PC-3 (cell line): Measurements from ENCODE around the gene LSM3.

Experiments used
- EZH2 ChIP-seq: fragments of 300-600 bp; sonication (generic); IDR thresholded peaks from one replicate; pipeline ENCODE4 v1.6.1; 2017; ENCODE audit warnings: antibody characterized with exemption, mild to moderate bottlenecking, low read length; ENCODE audit not compliant: unreplicated experiment
- EZH2phosphoT487 ChIP-seq: fragments of 300-600 bp; sonication (generic); IDR thresholded peaks from 2 replicates; pipeline ENCODE4 v1.6.1; 2018; ENCODE audit warnings: mild to moderate bottlenecking, antibody characterized with exemption, low read length, borderline replicate concordance
- TF ChIP-seq, protein P1 (sequence below): fragments of 300-600 bp; sonication (generic); conservative IDR thresholded peaks from 2 replicates; pipeline ENCODE4 v1.5.1; 2017; ENCODE audit warnings: antibody characterized with exemption, low read depth, mild to moderate bottlenecking, low read length

DNA sequence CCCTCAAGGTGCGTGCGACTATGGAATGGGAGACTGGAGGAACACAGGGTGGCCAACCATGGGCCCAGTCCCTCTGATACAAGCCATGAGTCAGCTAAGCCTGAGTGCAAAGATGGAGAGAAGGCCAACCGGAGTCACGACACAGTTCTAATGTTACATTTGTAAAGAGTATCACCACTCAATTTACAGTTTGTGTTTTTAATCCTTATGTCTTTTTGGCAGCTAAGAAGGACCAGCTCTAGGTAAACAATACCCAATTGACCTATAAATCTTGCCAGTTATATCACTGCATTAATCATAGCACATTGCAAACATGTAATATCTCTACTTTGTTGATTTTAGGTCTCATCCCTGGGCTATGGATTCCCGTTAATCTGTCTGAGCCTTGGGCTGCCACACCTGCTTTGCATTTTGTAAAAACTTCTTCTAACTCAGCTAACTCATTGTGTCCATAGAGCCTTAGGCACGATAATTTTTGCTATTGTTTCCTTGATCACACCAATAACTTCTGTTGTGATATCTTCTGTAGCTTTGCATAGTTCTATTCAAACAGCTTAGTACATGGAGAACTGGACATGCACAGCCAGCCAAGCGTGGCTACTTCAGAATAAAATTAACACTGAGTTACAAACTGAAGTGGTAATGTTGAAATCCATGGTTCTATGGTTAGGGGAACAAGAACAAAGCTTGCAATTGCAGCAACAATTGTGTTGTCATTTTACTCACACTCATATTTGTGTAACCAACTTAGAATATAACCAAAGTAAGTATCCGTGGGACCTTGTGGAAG is 50.3 kb downstream of the LSM3 start:
- TF ChIP-seq, protein P1, sequence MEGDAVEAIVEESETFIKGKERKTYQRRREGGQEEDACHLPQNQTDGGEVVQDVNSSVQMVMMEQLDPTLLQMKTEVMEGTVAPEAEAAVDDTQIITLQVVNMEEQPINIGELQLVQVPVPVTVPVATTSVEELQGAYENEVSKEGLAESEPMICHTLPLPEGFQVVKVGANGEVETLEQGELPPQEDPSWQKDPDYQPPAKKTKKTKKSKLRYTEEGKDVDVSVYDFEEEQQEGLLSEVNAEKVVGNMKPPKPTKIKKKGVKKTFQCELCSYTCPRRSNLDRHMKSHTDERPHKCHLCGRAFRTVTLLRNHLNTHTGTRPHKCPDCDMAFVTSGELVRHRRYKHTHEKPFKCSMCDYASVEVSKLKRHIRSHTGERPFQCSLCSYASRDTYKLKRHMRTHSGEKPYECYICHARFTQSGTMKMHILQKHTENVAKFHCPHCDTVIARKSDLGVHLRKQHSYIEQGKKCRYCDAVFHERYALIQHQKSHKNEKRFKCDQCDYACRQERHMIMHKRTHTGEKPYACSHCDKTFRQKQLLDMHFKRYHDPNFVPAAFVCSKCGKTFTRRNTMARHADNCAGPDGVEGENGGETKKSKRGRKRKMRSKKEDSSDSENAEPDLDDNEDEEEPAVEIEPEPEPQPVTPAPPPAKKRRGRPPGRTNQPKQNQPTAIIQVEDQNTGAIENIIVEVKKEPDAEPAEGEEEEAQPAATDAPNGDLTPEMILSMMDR, result no peak
- no peak for TF ChIP-seq EZH2
- TF ChIP-seq EZH2phosphoT487, result no peak
